Right lobe of liver (tissue), 6 donors: ENCODE results near the gene HRH2. TPM values are rescaled to one million over a fixed set of nuclear protein-coding genes. Genes with fewer than 3 reads are reported as not detected.

ENCODE experiments used
- ATAC-seq, 4 donors: fragments of 200-7000 bp; cut with Tn5 transposase; one replicate each; pipeline ENCODE4 v1.9.1; 2020; ENCODE audit warnings: mild to moderate bottlenecking in 4 of 4, moderate library complexity in 4 of 4
- DNase-seq, 3 donors: peaks; one replicate each; pipeline ENCODE4 v3.0.0-alpha.2; 2020
- H3K27ac ChIP-seq, 3 donors: fragments of 200-600 bp; one replicate each; pipeline ENCODE4 v1.8.0; 2022
- H3K27me3 ChIP-seq, 2 donors: fragments of 200-600 bp; one replicate each; pipeline ENCODE4 v1.8.0; 2022
- H3K36me3 ChIP-seq, 4 donors: fragments of 200-600 bp; sonication (generic) in 1 of 4; one replicate each; pipeline versions ENCODE4 v1.5.1 to v1.8.0; 2017 to 2022; ENCODE audit warnings: control low read depth in 1 of 4
- H3K4me1 ChIP-seq, 4 donors: fragments of 200-600 bp; sonication (generic) in 1 of 4; one replicate each; pipeline versions ENCODE4 v1.5.1 to v1.8.0; 2017 to 2022; ENCODE audit warnings: control low read depth in 1 of 4
- H3K4me3 ChIP-seq, 3 donors: fragments of 200-600 bp; one replicate each; pipeline ENCODE4 v1.8.0; 2022
- H3K9me3 ChIP-seq, 4 donors: fragments of 200-600 bp; sonication (generic) in 1 of 4; one replicate each; pipeline versions ENCODE4 v1.5.1 to v1.8.0; 2017 to 2022; ENCODE audit warnings: control low read depth in 1 of 4
- CTCF ChIP-seq, 4 donors: fragments of 200-600 bp in 3 of 4; fragments of 450-650 bp in 1 of 4; IDR thresholded peaks; one replicate each; pipeline versions ENCODE4 v1.5.1 to v1.8.0; 2016 to 2022; ENCODE audit warnings: antibody characterized with exemption in 4 of 4, mild to moderate bottlenecking in 2 of 4
- POLR2A ChIP-seq: fragments of 450-650 bp; IDR thresholded peaks from one replicate; pipeline ENCODE4 v1.6.1; 2017; ENCODE audit warnings: antibody characterized with exemption, mild to moderate bottlenecking
- WGBS: methylation state at CpG from one replicate; pipeline ENCODE4 v1.1.6; 2018; ENCODE audit warnings: low coverage, low lambda C conversion rate; ENCODE audit not compliant: insufficient coverage; ENCODE audit errors: missing lambda C conversion rate; 5-methylcytosine and 5-hydroxymethylcytosine counted together
- intact Hi-C, 2 donors: fragments of 100-400 bp; cut with DNase I; formaldehyde crosslinking; loops; one replicate each; pipeline versions ENCODE4 v1.11.2 to v1.14.1; 2022
- total RNA-seq, 6 experiments: library from RNA; depleted of rRNA in 2 of 6; stranded (reverse); fragments of >200 nt in 2 of 6; fragmentation: NEBNext Ultra II Directional in 3 of 6; extraction: Animal tissue kit (Norgen Biotek cat#: 25700) in 3 of 6; gene quantifications; one replicate each; pipeline versions ENCODE4 v1.1.0 to v1.2.4, GENCODE V29; 2016 to 2023
- donor health status: DM: no; HTN: yes; CAD: no.
- donor health status: DM: no; HTN: no; CAD: no.
- donor health status: DM: no; HTN: no; CAD: no.
- donor health status: DM: no; HTN: yes; CAD: no.
- donor health status: DM: no; HTN: yes; CAD: no.

The HRH2 gene
- total RNA-seq, 6 experiments from 2014 or later = 0.29 to 2.5 (median 0.87) TPM

GRCh38 chr5:175682664-175683063, 24.8 kb downstream of the HRH2 start:
- no peak for ATAC-seq
- Histone ChIP-seq H3K9me3 (no peaks in the 10 kb centered on the region), H3K27me3 (no peaks in the 10 kb centered on the region), H3K36me3 (no peaks in the 10 kb centered on the region), H3K4me1 (no peaks in the 10 kb centered on the region), H3K27ac (no peak overlapping the region), H3K4me3 (no peak overlapping the region)
- DNase-seq = peak in 1 of 3 donors; percentile 34
- no peak for TF ChIP-seq POLR2A
- TF ChIP-seq CTCF (IDR thresholded peaks at IDR 0.05) = no peak
- intact Hi-C loops = no loop called here
- WGBS = 66% methylated on average over 8 of the region's 8 CpGs

GRCh38 chr5:175683231-175683630, 25.4 kb downstream of the HRH2 start:
- Histone ChIP-seq H3K4me1 (no peaks in the 10 kb centered on the region), H3K27ac (no peak overlapping the region), H3K36me3 (no peaks in the 10 kb centered on the region), H3K9me3 (no peaks in the 10 kb centered on the region), H3K27me3 (no peaks in the 10 kb centered on the region), H3K4me3 (no peak overlapping the region)
- ATAC-seq (no peak), DNase-seq (peak in 1 of 3 donors; percentile 7)
- intact Hi-C loops = no loop called here
- TF ChIP-seq POLR2A (no peak), CTCF (IDR thresholded peaks at IDR 0.05) (no peak)
- no CpG with 5 or more reads among the region's 15 CpGs for WGBS

GRCh38 chr5:175683921-175684320, 26.1 kb downstream of the HRH2 start:
- peak in 1 of 3 donors; percentile 41 for DNase-seq
- no peaks in the 10 kb centered on the region for H3K4me1 ChIP-seq
- no peak overlapping the region for H3K4me3 ChIP-seq
- intact Hi-C loops = no loop called here
- no peak overlapping the region for H3K27ac ChIP-seq
- no peak for TF ChIP-seq CTCF (IDR thresholded peaks at IDR 0.05)
- no peak for TF ChIP-seq POLR2A
- H3K36me3 ChIP-seq = no peaks in the 10 kb centered on the region
- H3K27me3 ChIP-seq = no peaks in the 10 kb centered on the region
- no peak for ATAC-seq
- no CpG with 5 or more reads among the region's 13 CpGs for WGBS
- H3K9me3 ChIP-seq = no peaks in the 10 kb centered on the region

DNA sequence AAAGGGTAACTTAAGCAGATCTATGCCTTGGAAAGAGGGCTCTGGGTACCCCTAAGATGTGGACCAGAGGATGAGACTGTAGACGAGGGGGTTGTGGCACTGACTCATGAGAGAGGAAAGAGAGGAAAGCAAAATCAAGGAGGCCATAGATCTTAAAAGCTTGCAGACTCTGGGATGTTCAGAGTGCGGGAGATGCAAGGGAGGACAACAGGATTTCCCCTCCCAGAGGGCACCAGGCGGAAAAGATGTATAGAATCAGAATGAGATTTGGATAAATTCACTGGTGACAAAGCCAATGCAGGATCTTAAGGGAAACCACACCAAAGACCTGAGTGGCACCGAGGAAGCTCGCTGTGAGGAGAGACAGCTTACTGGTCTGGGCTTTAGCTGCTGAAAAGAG, 27.1 kb downstream of the HRH2 start:
- intact Hi-C loops = no loop called here
- TF ChIP-seq CTCF (IDR thresholded peaks at IDR 0.05) (no peak), POLR2A (no peak)

More for the DNA sequence above, 27.1 kb downstream of the HRH2 start:
- 68% methylated on average over 3 of the region's 5 CpGs for WGBS
- Histone ChIP-seq H3K4me1 (no peaks in the 10 kb centered on the region), H3K36me3 (no peaks in the 10 kb centered on the region), H3K9me3 (no peaks in the 10 kb centered on the region), H3K27me3 (no peaks in the 10 kb centered on the region), H3K4me3 (no peak overlapping the region), H3K27ac (no peak overlapping the region)
- ATAC-seq (no peak), DNase-seq (no peak)
